IgD-negative memory B cell (primary cell): ENCODE results near the gene CEP112. TPM values are rescaled to one million over a fixed set of nuclear protein-coding genes. Genes with fewer than 3 reads are reported as not detected.
A peak's percentile ranks its signal among the peaks of the same experiment; 100 is the strongest.

Experiments
- H3K27ac Mint-ChIP-seq, 3 donors: one replicate each; pipeline ENCODE4 v1.8.0; 2020 to 2022; ENCODE audit warnings: mild to moderate bottlenecking in 3 of 3, mixed read lengths in 3 of 3, moderate library complexity in 1 of 3
- H3K27me3 Mint-ChIP-seq: one replicate; pipeline ENCODE4 v1.8.0; 2021; ENCODE audit warnings: mixed read lengths
- H3K36me3 Mint-ChIP-seq: one replicate; pipeline ENCODE4 v1.8.0; 2020; ENCODE audit warnings: mild to moderate bottlenecking, mixed read lengths
- H3K4me1 Mint-ChIP-seq, 3 donors: one replicate each; pipeline ENCODE4 v1.8.0; 2020 to 2022; ENCODE audit warnings: mixed read lengths in 3 of 3, mild to moderate bottlenecking in 1 of 3
- H3K4me3 Mint-ChIP-seq, 4 donors: one replicate each; pipeline ENCODE4 v1.8.0; 2020 to 2022; ENCODE audit warnings: mild to moderate bottlenecking in 4 of 4, mixed read lengths in 4 of 4, moderate library complexity in 3 of 4
- H3K9me3 Mint-ChIP-seq, 3 donors: one replicate each; pipeline ENCODE4 v1.8.0; 2020 to 2021; ENCODE audit warnings: mixed read lengths in 3 of 3, mild to moderate bottlenecking in 1 of 3
- polyA plus RNA-seq: library from polyadenylated mRNA; unstranded; fragments of 300-500 nt; fragmentation: Illumina TruSeq; gene quantifications from one replicate; pipeline ENCODE4 v1.2.3, GENCODE V29; 2021

The CEP112 gene
- polyA plus RNA-seq, 1 donor from 2014 or later = not detected

GRCh38 chr17:65626451-65626850 lies 565.5 kb downstream of the CEP112 start:
- Mint-ChIP-seq H3K27ac (no peak overlapping the region), H3K4me3 (no peak overlapping the region), H3K27me3 (no peaks in the 10 kb centered on the region), H3K9me3 (peaks cover 0 to 5% (median 0%) of the 10 kb centered on the region in 3 donors), H3K36me3 (no peaks in the 10 kb centered on the region), H3K4me1 (no peaks in the 10 kb centered on the region)

DNA sequence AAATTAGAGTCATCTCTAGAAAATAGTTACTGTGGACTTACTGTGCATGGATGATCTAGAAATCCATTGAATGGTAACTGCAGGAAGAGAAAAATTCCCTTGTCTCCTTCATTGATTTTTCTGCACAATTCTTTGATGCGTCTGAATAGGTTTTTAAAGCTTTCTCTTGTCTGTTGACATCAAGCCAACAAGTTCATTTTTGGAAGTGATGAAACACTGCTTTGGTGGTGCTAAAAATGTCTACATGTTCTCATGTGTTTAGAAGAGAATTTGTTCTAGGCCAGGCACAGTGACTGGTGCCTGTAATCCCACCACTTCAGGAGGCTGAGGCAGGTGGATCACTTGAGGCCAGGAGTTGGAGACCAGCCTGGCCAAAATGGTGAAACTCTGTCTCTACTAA lies 573.4 kb downstream of the CEP112 start:
- Mint-ChIP-seq H3K36me3 (no peaks in the 10 kb centered on the region), H3K9me3 (peaks cover 0 to 4% (median 0%) of the 10 kb centered on the region in 3 donors), H3K27ac (no peak overlapping the region)

GRCh38 chr17:65617496-65617895 lies 574.4 kb downstream of the CEP112 start:
- H3K27me3 Mint-ChIP-seq = peaks cover 3% of the 10 kb centered on the region
- no peaks in the 10 kb centered on the region for H3K36me3 Mint-ChIP-seq
- peaks cover 0 to 3% (median 2%) of the 10 kb centered on the region in 3 donors for H3K9me3 Mint-ChIP-seq
- no peaks in the 10 kb centered on the region for H3K4me1 Mint-ChIP-seq
- H3K4me3 Mint-ChIP-seq = no peak overlapping the region
- H3K27ac Mint-ChIP-seq = no peak overlapping the region

More for the DNA sequence above, 573.4 kb downstream of the CEP112 start:
- H3K27me3 Mint-ChIP-seq = no peaks in the 10 kb centered on the region
- no peaks in the 10 kb centered on the region for H3K4me1 Mint-ChIP-seq
- H3K4me3 Mint-ChIP-seq = peak overlapping the region in 1 of 4 donors; percentile 65

DNA sequence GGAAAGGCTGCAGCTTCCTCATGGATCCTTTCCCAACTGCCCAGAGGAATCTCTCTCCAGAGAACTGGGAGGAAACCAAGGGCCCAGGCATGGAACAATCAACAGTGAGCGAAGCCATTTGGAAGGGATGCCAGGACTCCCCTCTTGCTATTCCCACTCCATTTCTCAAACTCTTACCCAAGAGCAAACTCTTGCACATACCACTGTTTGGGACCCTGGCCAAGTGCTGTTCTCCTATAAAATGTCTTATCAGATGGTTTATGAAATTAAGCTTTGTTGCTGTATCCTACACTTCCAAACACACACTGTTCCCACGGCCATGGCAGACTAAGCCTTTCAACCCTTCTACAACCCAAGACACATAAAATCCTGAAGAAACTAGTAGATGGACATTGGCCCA lies 582.2 kb downstream of the CEP112 start:
- Mint-ChIP-seq H3K9me3 (peaks cover 0 to 3% (median 2%) of the 10 kb centered on the region in 3 donors), H3K27me3 (peaks cover 3% of the 10 kb centered on the region), H3K4me1 (no peaks in the 10 kb centered on the region), H3K27ac (no peak overlapping the region), H3K4me3 (no peak overlapping the region), H3K36me3 (peaks cover 2% of the 10 kb centered on the region)

- peaks cover 3% of the 10 kb centered on the region for H3K27me3 Mint-ChIP-seq
- H3K9me3 Mint-ChIP-seq = peaks cover 0 to 3% (median 2%) of the 10 kb centered on the region in 3 donors
- H3K4me1 Mint-ChIP-seq = no peaks in the 10 kb centered on the region
- H3K27ac Mint-ChIP-seq = no peak overlapping the region
- peaks cover 2% of the 10 kb centered on the region for H3K36me3 Mint-ChIP-seq
- H3K4me3 Mint-ChIP-seq = no peak overlapping the region
Observed at GRCh38 chr17:65609286-65609685, 582.6 kb downstream of the CEP112 start.

DNA sequence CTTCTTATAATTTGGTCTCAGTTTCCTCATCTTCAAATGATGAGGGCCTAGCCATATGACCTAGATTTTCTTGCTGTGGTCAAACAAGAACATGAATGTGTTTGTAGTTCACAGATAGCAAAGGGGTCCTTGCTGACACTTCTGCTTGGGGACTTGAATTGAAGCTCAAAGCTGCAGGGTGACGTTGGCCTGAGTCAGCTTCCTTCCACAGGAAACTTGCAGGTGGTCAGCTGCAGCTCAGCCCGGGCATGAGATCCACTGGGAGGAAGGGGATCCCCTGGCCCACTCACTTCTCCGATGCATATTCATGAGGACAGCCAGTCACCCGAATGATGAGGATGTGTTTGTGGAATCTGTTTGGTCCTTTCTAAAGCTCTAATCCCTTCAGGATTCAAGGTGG lies 587.9 kb downstream of the CEP112 start:
- H3K36me3 Mint-ChIP-seq = no peaks in the 10 kb centered on the region
- no peaks in the 10 kb centered on the region for H3K27me3 Mint-ChIP-seq
- no peak overlapping the region for H3K27ac Mint-ChIP-seq
- no peak overlapping the region for H3K4me3 Mint-ChIP-seq
- H3K4me1 Mint-ChIP-seq = no peaks in the 10 kb centered on the region
- H3K9me3 Mint-ChIP-seq = peaks cover 0 to 6% (median 0%) of the 10 kb centered on the region in 3 donors

DNA sequence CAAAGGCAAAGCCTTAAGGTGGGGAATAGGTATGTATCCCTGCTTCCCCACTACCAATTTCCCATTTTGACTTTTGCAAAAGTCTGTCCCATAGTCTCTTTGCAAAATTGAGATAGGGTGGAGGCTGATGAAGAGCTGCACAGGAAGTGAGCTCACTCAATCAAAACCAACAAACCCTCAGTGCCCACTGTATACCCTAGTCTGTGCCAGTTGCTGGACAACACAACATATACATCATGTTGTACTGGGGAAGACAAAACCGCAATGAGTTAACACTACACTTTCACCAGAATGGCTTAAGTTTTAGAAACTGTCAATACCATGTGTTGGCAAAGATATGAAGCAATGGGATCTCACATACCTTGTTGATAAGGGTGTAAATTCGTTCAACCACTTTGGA lies 590.1 kb downstream of the CEP112 start:
- peaks cover 0 to 10% (median 0%) of the 10 kb centered on the region in 3 donors for H3K9me3 Mint-ChIP-seq
- no peaks in the 10 kb centered on the region for H3K27me3 Mint-ChIP-seq
- no peaks in the 10 kb centered on the region for H3K36me3 Mint-ChIP-seq
- H3K27ac Mint-ChIP-seq = no peak overlapping the region
- no peaks in the 10 kb centered on the region for H3K4me1 Mint-ChIP-seq
- no peak overlapping the region for H3K4me3 Mint-ChIP-seq

GRCh38 chr17:65601145-65601544 lies 590.8 kb downstream of the CEP112 start:
- no peaks in the 10 kb centered on the region for H3K4me1 Mint-ChIP-seq
- H3K27ac Mint-ChIP-seq = no peak overlapping the region
- H3K4me3 Mint-ChIP-seq = no peak overlapping the region

GRCh38 chr17:65600518-65600917 lies 591.4 kb downstream of the CEP112 start:
- H3K36me3 Mint-ChIP-seq = no peaks in the 10 kb centered on the region
- H3K27me3 Mint-ChIP-seq = no peaks in the 10 kb centered on the region
- no peak overlapping the region for H3K27ac Mint-ChIP-seq
- H3K4me3 Mint-ChIP-seq = no peak overlapping the region
- peaks cover 0 to 8% (median 0%) of the 10 kb centered on the region in 3 donors for H3K9me3 Mint-ChIP-seq
- H3K4me1 Mint-ChIP-seq = no peaks in the 10 kb centered on the region

More at GRCh38 chr17:65601145-65601544, 590.8 kb downstream of the CEP112 start:
- peaks cover 0 to 10% (median 0%) of the 10 kb centered on the region in 3 donors for H3K9me3 Mint-ChIP-seq
- no peaks in the 10 kb centered on the region for H3K27me3 Mint-ChIP-seq
- H3K36me3 Mint-ChIP-seq = no peaks in the 10 kb centered on the region

DNA sequence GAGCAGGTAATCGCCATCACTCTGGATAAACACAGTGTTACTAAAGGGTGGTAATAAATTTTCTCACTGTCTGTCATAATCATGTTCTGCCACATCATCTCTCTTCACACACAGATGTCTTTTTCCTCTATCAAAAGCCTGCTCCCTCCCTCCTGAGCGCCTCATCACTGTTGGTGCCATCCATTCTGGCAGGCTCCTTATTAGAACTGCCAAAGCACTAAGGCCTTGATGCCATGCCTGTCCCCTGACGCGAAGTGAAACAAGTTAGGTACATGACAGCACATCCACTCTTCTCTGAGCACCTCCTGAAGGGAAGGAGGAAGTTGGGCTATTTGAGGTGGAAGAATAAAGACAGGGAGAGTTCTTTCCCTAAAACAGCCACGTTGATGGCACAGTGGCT lies 592.3 kb downstream of the CEP112 start:
- no peaks in the 10 kb centered on the region for H3K4me1 Mint-ChIP-seq
- H3K4me3 Mint-ChIP-seq = no peak overlapping the region
- no peaks in the 10 kb centered on the region for H3K36me3 Mint-ChIP-seq
- H3K27ac Mint-ChIP-seq = no peak overlapping the region
- no peaks in the 10 kb centered on the region for H3K27me3 Mint-ChIP-seq
- H3K9me3 Mint-ChIP-seq = peaks cover 0 to 8% (median 0%) of the 10 kb centered on the region in 3 donors

DNA sequence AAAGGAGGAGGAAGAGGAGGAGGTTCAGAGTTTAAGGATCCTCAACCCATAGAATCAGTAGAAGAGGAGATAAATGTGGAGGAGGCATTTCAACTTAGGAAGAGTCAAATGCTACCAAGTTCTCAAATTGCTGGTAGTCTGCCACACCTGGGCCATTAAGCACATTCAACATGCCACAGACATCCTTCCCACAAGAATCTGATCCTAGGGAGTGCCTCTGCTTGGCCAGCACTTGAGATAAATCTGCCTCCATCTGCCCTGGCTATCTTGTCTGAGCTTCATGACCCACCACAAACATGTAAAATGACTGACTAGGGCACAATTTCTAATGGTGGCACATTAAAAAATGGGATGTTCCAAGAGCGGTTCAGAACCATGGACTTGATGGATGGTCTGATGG lies 593.2 kb downstream of the CEP112 start:
- H3K27ac Mint-ChIP-seq = no peak overlapping the region
- H3K36me3 Mint-ChIP-seq = no peaks in the 10 kb centered on the region
- H3K27me3 Mint-ChIP-seq = peaks cover 4% of the 10 kb centered on the region
- H3K9me3 Mint-ChIP-seq = peaks cover 0 to 8% (median 0%) of the 10 kb centered on the region in 3 donors
- no peak overlapping the region for H3K4me3 Mint-ChIP-seq
- peaks cover 0 to 4% (median 2%) of the 10 kb centered on the region in 3 donors for H3K4me1 Mint-ChIP-seq

DNA sequence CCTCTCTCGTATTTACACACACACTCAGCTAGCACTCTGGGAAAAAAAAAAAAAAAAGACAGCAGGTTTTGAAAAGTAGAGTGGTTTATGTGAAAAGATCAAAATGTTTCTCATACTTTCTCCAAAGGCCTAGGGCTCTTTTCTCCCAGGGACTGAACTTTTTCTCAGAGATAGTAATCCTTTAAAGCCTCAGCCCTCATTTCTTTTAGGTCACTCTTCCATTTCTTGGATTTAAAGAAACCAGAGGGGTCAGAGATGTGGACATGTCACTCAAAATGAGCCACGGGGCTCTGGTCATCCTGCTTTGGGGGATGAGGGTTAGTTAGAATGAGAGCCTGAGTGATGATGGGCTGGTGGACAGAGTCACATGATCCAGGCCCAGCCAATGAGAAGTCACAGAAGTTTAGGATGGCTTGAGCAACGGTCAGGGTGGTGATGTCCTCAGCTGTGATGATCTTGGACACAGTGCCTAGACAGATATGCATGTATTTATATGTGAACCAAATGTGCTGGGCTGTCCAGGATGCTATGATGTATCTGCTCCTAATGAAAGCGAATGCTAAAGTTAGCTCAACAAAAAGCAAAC lies 596.8 kb downstream of the CEP112 start:
- no peak overlapping the region for H3K27ac Mint-ChIP-seq

GRCh38 chr17:65593855-65594845 lies 597.8 kb downstream of the CEP112 start:
- peaks cover 0 to 6% (median 2%) of the 10 kb centered on the region in 3 donors for H3K4me1 Mint-ChIP-seq
- no peaks in the 10 kb centered on the region for H3K36me3 Mint-ChIP-seq
- H3K9me3 Mint-ChIP-seq = peaks cover 0 to 5% (median 0%) of the 10 kb centered on the region in 3 donors
- H3K4me3 Mint-ChIP-seq = peak overlapping the region in 2 of 4 donors; percentile 17 to 50
- H3K27me3 Mint-ChIP-seq = peaks cover 11% of the 10 kb centered on the region
- H3K27ac Mint-ChIP-seq = no peak overlapping the region

More for the DNA sequence above, 596.8 kb downstream of the CEP112 start:
- peaks cover 0 to 6% (median 2%) of the 10 kb centered on the region in 3 donors for H3K4me1 Mint-ChIP-seq
- peaks cover 0 to 4% (median 0%) of the 10 kb centered on the region in 3 donors for H3K9me3 Mint-ChIP-seq
- H3K27me3 Mint-ChIP-seq = peaks cover 7% of the 10 kb centered on the region
- H3K36me3 Mint-ChIP-seq = no peaks in the 10 kb centered on the region
- no peak overlapping the region for H3K4me3 Mint-ChIP-seq

- Mint-ChIP-seq H3K27me3 (peaks cover 11% of the 10 kb centered on the region), H3K36me3 (no peaks in the 10 kb centered on the region), H3K4me3 (peak overlapping the region in 1 of 4 donors; percentile 50), H3K27ac (no peak overlapping the region), H3K9me3 (peaks cover 0 to 4% (median 0%) of the 10 kb centered on the region in 3 donors), H3K4me1 (peaks cover 0 to 6% (median 2%) of the 10 kb centered on the region in 3 donors)
Observed at GRCh38 chr17:65593092-65593854, 598.7 kb downstream of the CEP112 start.
